ENCODE measurements around the gene IQSEC3.

DNA sequence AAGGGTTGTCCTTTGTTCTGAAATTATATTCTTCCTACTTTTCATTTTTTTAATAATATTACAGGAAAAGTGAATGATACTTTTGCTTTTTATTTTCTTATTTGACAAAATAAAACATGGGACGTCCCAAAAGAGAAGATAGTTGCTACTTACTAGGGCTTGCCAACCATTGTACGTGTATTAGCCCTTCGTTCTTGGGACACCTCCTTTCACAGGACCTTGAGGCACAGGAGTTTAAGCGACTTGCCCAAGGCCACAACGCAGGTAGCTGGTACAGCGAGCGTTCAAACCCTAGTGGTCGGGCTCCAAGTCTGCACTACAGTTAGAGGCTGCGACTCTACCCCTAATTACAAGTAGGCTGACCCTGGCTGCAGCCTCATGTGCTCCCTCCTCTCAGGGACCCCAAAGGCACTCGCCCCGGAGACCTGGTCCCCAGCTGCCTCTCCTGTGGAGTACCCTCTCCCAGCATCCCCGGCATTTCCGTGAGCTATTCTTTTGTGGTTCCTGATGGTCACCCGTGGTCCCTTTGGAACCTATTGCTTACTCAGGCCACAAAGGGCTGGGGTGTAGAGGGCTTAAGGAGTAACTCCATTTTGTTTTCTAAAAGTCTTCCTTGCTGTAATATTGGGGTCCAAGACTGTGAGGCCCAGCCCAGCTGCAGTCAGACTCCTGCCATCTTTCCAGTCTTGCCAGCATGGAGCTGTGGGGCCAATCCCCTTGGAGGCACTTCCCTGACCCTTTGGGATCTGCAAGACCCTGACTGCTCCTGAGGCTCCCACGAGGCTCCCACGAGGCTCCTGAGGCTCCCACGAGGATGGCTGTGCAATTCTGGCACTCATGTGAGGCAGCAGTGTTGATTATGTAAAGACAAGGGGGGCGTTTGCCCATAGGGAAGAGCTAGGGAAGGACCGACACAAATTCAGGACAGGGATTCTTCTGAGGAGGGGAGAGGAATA is 49.7 kb downstream of the IQSEC3 start:
- TF ChIP-seq ATF7 (IDR thresholded peaks at IDR 0.05; ENCODE audit: low read depth), result no peak
- TF ChIP-seq YY1 (IDR thresholded peaks at IDR 0.05; ENCODE audit: low read depth, low read length), result no peak
- no peak for TF ChIP-seq SUZ12 (IDR thresholded peaks at IDR 0.05; ENCODE audit: unreplicated experiment)
